ENCODE data around the gene MMP8. TPM values are rescaled to one million over a fixed set of nuclear protein-coding genes. Genes with fewer than 3 reads are reported as not detected.

The MMP8 gene
- total and polyA plus RNA-seq, 10 of the 15 experiments (the other 5 are each of a cell fraction or from before 2014, with no cell fraction given) = 0.01 TPM; not detected in 9

GRCh38 chr11:102680945-102681344 is 43.8 kb downstream of the MMP8 start:
- POLR2A ChIA-PET = no interaction called here
- Histone ChIP-seq H3K27me3 (replicated peaks in 1 of 2; ENCODE audit: control insufficient read depth in 2 of 2, insufficient read depth in 2 of 2, low read length in 1 of 2) (peaks cover 0 to 2% of the 10 kb centered on the region in 2 experiments; a peak in 2 of 4 replicates), H3K79me2 (ENCODE audit: control insufficient read depth, insufficient read depth, low read length) (no peaks in the 10 kb centered on the region), H3K27ac (ENCODE audit: control insufficient read depth, insufficient read depth) (no peak overlapping the region), H3K4me3 (no peak overlapping the region), H2AFZ (ENCODE audit: control insufficient read depth, low read depth, low read length) (no peak overlapping the region), H3K36me3 (ENCODE audit: control insufficient read depth in 2 of 2, insufficient read depth in 2 of 2, low read length in 1 of 2) (no peaks in the 10 kb centered on the region), H4K20me1 (ENCODE audit: control insufficient read depth, insufficient read depth) (no peaks in the 10 kb centered on the region), H3K4me2 (ENCODE audit: control insufficient read depth, insufficient read depth) (no peak overlapping the region), H3K9me3 (replicated peaks; ENCODE audit: control insufficient read depth, insufficient read depth, low read length) (no peaks in the 10 kb centered on the region), H3K4me1 (ENCODE audit: control insufficient read depth, insufficient read depth, low read length) (no peaks in the 10 kb centered on the region), H3K9ac (ENCODE audit: control insufficient read depth, insufficient read depth, low read length) (no peak overlapping the region)
- intact Hi-C loops (cut with micrococcal nuclease; ENCODE audit: unreplicated experiment) (no loop called here), in situ Hi-C loops (cut with MboI) (no loop called here)
- BruUV-seq (replicated peaks) = no TSS peak
- CTCF ChIA-PET = interaction anchor here (1.4 kb wide), 1 partner anchor 15 kb away, joined by 5 read pairs; no protein-coding TSS in a partner anchor
- no peak for FAIRE-seq
- SMC1A ChIA-PET (ENCODE audit: uncharacterized antibody, unreplicated experiment) = no interaction called here
- RAD21 ChIA-PET (ENCODE audit: unreplicated experiment) = no interaction called here
- ATAC-seq = no peak
- TF ChIP-seq ZNF274 (IDR thresholded peaks at IDR 0.05; ENCODE audit: insufficient read depth, insufficient read length) (no peak), RELA (IDR thresholded peaks at IDR 0.05; ENCODE audit: borderline replicate concordance, partially characterized antibody) (no peak), IRF4 (IDR thresholded peaks at IDR 0.05; ENCODE audit: low read depth, low read length) (no peak), SRF (IDR thresholded peaks at IDR 0.05; ENCODE audit: low read depth in 2 of 2, low read length in 2 of 2) (no peak), ZNF622 (IDR thresholded peaks at IDR 0.05) (no peak), ZNF592 (IDR thresholded peaks at IDR 0.05) (no peak)
- TF ChIP-seq, protein P1, sequence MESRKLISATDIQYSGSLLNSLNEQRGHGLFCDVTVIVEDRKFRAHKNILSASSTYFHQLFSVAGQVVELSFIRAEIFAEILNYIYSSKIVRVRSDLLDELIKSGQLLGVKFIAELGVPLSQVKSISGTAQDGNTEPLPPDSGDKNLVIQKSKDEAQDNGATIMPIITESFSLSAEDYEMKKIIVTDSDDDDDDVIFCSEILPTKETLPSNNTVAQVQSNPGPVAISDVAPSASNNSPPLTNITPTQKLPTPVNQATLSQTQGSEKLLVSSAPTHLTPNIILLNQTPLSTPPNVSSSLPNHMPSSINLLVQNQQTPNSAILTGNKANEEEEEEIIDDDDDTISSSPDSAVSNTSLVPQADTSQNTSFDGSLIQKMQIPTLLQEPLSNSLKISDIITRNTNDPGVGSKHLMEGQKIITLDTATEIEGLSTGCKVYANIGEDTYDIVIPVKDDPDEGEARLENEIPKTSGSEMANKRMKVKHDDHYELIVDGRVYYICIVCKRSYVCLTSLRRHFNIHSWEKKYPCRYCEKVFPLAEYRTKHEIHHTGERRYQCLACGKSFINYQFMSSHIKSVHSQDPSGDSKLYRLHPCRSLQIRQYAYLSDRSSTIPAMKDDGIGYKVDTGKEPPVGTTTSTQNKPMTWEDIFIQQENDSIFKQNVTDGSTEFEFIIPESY (IDR thresholded peaks at IDR 0.05) = no peak
- WGBS (ENCODE audit: insufficient coverage, insufficient replicate concordance, low lambda C conversion rate, missing lambda C conversion rate) = 4% methylated on average over 1 of the region's 1 CpG
- DNase-seq (ENCODE audit: low read depth, low spot score) = no peak

All from GM12878 (cell line).